Measurements from ENCODE around the gene TTN. TPM values are rescaled to one million over a fixed set of nuclear protein-coding genes. Genes with fewer than 3 reads are reported as not detected.

The TTN gene
- total RNA-seq, 1 experiment from 2014 or later: 0.05 TPM

DNA sequence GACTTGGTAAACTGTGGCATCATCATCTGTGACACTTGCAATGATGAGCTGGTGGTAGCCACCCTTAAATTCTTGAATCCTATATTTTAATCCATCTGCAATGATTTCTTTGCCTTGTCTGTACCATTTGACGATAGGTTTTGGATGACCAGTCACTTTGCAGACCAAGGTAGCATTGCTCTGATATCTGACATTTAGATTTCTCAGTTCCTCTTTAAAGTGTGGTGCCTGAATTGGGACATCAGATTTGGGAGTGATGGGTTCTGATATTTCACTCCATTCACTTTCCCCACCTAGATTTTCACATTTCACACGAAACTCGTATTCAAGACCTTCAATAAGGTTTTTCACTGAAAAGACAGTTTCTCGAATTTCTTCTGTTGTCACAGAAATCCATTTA, 271.2 kb downstream of the TTN start (continued):
- TF ChIP-seq, protein P1, sequence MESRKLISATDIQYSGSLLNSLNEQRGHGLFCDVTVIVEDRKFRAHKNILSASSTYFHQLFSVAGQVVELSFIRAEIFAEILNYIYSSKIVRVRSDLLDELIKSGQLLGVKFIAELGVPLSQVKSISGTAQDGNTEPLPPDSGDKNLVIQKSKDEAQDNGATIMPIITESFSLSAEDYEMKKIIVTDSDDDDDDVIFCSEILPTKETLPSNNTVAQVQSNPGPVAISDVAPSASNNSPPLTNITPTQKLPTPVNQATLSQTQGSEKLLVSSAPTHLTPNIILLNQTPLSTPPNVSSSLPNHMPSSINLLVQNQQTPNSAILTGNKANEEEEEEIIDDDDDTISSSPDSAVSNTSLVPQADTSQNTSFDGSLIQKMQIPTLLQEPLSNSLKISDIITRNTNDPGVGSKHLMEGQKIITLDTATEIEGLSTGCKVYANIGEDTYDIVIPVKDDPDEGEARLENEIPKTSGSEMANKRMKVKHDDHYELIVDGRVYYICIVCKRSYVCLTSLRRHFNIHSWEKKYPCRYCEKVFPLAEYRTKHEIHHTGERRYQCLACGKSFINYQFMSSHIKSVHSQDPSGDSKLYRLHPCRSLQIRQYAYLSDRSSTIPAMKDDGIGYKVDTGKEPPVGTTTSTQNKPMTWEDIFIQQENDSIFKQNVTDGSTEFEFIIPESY (IDR thresholded peaks at IDR 0.05; ENCODE audit: extremely low read depth, insufficient replicate concordance, low read length): no peak
- TF ChIP-seq, protein P2, sequence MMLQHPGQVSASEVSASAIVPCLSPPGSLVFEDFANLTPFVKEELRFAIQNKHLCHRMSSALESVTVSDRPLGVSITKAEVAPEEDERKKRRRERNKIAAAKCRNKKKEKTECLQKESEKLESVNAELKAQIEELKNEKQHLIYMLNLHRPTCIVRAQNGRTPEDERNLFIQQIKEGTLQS (IDR thresholded peaks at IDR 0.05): no peak
- TF ChIP-seq EZH2phosphoT487 (IDR thresholded peaks at IDR 0.05; ENCODE audit: borderline replicate concordance): no peak
- no peak for TF ChIP-seq ELF1 (IDR thresholded peaks at IDR 0.05; ENCODE audit: borderline replicate concordance, low read depth)
- no peak for TF ChIP-seq ZFX (IDR thresholded peaks at IDR 0.05)
- TF ChIP-seq ZNF274 (IDR thresholded peaks at IDR 0.05; ENCODE audit: low read depth, low read length): no peak
- no peak for TF ChIP-seq SP1 (IDR thresholded peaks at IDR 0.05; ENCODE audit: low read depth)

DNA sequence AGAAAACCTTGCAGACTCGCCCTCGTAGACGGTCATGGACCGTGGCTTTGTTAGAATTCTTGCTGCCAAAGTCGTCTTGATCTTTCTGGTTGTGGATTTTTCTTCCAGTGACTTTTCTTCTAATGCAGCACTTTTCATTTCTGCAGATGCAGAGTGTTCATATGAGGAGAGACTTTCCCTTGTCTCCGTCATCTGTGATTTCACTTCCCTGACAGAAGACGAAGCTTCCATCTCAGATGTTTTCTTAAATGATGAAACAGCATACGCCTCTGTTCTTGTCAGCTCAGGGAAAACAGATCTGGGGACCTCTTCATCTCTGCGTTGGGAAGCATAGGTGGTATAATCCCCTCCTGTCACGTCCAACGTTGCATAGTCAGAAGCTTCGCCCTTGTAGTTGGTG, 276.1 kb downstream of the TTN start:
- CTCF ChIA-PET: no interaction called here
- no peak for ATAC-seq
- no peaks in the 10 kb centered on the region; the same call in 1 of the 2 replicates for H4K20me1 ChIP-seq (ENCODE audit: insufficient read depth)
- RAD21 ChIA-PET (ENCODE audit: low non-redundant PET in 1 of 2, low total read pairs in 2 of 2, uncharacterized antibody in 2 of 2, unreplicated experiment in 2 of 2): no interaction called here
- no TSS peak for BruUV-seq (replicated peaks)
- no peak for DNase-seq (ENCODE audit: low read depth, low spot score)
- no peaks in the 10 kb centered on the region for H3K9me2 ChIP-seq (ENCODE audit: insufficient read depth)
- no peak overlapping the region for H3K4me3 ChIP-seq (replicated peaks in 1 of 2; ENCODE audit: low read depth in 1 of 2, low read length in 2 of 2)
- H3K36me3 ChIP-seq (ENCODE audit: control insufficient read depth in 1 of 2, insufficient read depth in 2 of 2, low read length in 2 of 2): no peaks in the 10 kb centered on the region
- TF ChIP-seq POLR2AphosphoS5 (IDR thresholded peaks at IDR 0.05; ENCODE audit: low read depth, low read length) (no peak), SRF (IDR thresholded peaks at IDR 0.05; ENCODE audit: low read depth) (no peak)
- TF ChIP-seq, protein P2 (IDR thresholded peaks at IDR 0.05): no peak
- H3K4me2 ChIP-seq (ENCODE audit: low read length): no peak overlapping the region
- H3K27me3 ChIP-seq (ENCODE audit: insufficient read depth, low read length): no peaks in the 10 kb centered on the region
- no peak overlapping the region for H3K27ac ChIP-seq (ENCODE audit: low read depth, low read length)
- H3K4me1 ChIP-seq (ENCODE audit: control insufficient read depth in 1 of 2, insufficient read depth in 2 of 2, low read length in 2 of 2): no peaks in the 10 kb centered on the region
- POLR2A ChIA-PET: no interaction called here
- intact Hi-C loops (cut with micrococcal nuclease): no loop called here
- no peaks in the 10 kb centered on the region for H3K9me3 ChIP-seq (ENCODE audit: control insufficient read depth in 1 of 2, insufficient read depth in 1 of 2, low read depth in 1 of 2, low read length in 2 of 2)
- H3K9ac ChIP-seq (ENCODE audit: low read length): no peak overlapping the region
- 0 out of 2 replicates have a peak, but pooled peaks cover 7% of the 10 kb centered on the region for H3K79me2 ChIP-seq (ENCODE audit: insufficient read depth, low read length)
- H2AFZ ChIP-seq (ENCODE audit: low read depth, low read length, poor library complexity, severe bottlenecking): no peak overlapping the region

All from HCT116 (cell line).